ENCODE data around the gene BAIAP2L2.

Gene BAIAP2L2

GRCh38 chr22:38098410-38099249 lies 11.9 kb downstream of the BAIAP2L2 start:
- Mint-ChIP-seq H3K36me3 (peaks cover 9% of the 10 kb centered on the region), H3K4me3 (no peak overlapping the region), H3K27ac (no peak overlapping the region), H3K9me3 (no peaks in the 10 kb centered on the region), H3K27me3 (no peaks in the 10 kb centered on the region), H3K4me1 (peaks cover 3% of the 10 kb centered on the region)

- Mint-ChIP-seq H3K27me3 (no peaks in the 10 kb centered on the region), H3K36me3 (peaks cover 9% of the 10 kb centered on the region), H3K4me3 (no peak overlapping the region), H3K4me1 (no peaks in the 10 kb centered on the region), H3K27ac (no peak overlapping the region), H3K9me3 (no peaks in the 10 kb centered on the region)
Measured at GRCh38 chr22:38097557-38098409, 12.7 kb downstream of the BAIAP2L2 start.

GRCh38 chr22:38097058-38097457 lies 13.4 kb downstream of the BAIAP2L2 start:
- H3K9me3 Mint-ChIP-seq, result no peaks in the 10 kb centered on the region
- H3K4me1 Mint-ChIP-seq, result no peaks in the 10 kb centered on the region
- H3K27me3 Mint-ChIP-seq, result no peaks in the 10 kb centered on the region
- no peak overlapping the region for H3K27ac Mint-ChIP-seq
- peaks cover 9% of the 10 kb centered on the region for H3K36me3 Mint-ChIP-seq
- no peak overlapping the region for H3K4me3 Mint-ChIP-seq

GRCh38 chr22:38089474-38089851 lies 21.0 kb downstream of the BAIAP2L2 start:
- Mint-ChIP-seq H3K27ac (no peak overlapping the region), H3K9me3 (no peaks in the 10 kb centered on the region), H3K36me3 (peaks cover 4% of the 10 kb centered on the region), H3K27me3 (peaks cover 7% of the 10 kb centered on the region), H3K4me1 (no peaks in the 10 kb centered on the region), H3K4me3 (no peak overlapping the region)

DNA sequence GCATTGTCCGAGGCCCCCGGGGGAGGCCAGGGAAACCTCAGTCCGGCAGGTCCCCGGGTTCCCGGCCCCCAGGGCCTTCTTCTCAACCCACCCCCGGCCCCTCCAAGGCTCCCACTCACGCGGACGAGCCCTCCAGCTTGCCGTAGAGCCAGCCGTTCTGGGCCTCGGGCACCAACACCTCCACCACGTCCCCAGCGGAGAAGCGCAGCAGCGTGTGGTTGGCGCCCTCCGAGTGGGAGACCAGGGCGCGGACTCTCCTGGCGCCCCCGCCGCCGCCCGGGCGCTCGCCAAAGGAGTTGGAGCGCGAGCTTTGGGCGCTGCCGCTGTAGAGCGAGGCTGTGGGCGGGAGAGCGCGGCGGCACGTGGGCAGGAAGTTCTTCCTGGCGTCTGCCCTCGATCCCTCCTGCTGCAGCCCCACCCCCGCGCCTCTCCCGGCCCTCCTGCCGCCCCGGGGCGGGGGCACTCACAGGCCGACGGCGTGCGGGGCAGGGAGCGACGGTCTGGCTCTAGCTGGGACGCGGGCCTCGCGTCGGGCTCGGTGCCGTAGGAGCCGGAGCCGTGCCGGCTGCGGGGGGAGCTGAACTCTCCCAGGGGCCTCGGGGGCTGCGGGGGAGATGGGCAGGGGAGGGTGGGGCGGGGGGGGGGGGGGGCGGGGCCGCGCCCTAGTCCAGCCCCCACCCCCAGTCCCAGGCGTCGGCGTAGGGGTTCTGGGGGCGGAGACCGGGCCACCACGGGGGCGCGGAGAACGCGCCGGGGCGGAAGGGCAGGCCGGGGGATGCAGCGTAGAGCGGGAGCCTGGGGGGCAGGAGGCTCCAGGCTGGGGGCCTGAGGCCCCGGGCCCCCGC lies 21.6 kb downstream of the BAIAP2L2 start:
- peaks cover 7% of the 10 kb centered on the region for H3K27me3 Mint-ChIP-seq
- no peak overlapping the region for H3K4me3 Mint-ChIP-seq

DNA sequence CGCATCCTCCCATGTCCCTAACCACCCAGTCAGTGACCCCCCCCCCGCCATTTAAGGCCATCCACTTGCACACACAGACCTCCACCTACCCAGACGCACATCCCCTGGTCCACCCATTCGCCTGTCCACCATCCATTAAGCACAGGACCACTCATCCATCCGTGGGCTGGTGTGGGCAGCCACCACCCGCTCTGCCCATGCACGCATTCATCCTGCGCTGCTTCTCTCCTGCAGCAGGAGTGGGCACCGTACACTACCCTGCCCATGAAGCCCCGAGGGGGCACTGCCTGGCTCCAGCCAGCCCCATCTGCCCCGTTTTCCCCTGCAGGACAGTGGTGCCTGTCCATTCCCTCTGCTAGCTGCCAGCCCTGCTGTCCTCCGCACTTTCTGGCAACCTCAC lies 22.6 kb downstream of the BAIAP2L2 start:
- no peaks in the 10 kb centered on the region for H3K36me3 Mint-ChIP-seq
- H3K4me3 Mint-ChIP-seq, result no peak overlapping the region
- peaks cover 10% of the 10 kb centered on the region for H3K27me3 Mint-ChIP-seq
- H3K27ac Mint-ChIP-seq, result no peak overlapping the region
- H3K9me3 Mint-ChIP-seq, result no peaks in the 10 kb centered on the region
- H3K4me1 Mint-ChIP-seq, result no peaks in the 10 kb centered on the region

More for the DNA sequence above, 21.6 kb downstream of the BAIAP2L2 start:
- H3K9me3 Mint-ChIP-seq, result no peaks in the 10 kb centered on the region
- no peak overlapping the region for H3K27ac Mint-ChIP-seq
- peaks cover under 1% of the 10 kb centered on the region for H3K36me3 Mint-ChIP-seq
- H3K4me1 Mint-ChIP-seq, result no peaks in the 10 kb centered on the region

DNA sequence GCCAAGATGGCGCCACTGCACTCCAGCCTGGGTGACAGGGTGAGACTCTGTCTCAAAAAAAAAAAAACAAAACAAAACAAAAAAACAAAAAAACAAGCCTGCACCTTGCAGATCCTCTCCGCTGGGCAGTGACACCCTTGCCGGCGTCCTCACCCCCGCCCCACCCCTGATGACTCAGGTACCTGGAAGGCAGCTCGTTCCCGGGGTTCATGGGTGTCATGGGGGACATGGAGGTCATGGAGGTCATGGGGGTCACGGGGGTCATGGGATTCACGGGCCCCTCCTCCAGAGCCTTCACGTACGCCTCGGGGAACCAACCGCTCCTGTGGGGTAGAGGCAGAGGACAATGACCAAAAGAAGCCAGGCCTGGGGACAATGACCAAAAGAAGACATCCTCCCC lies 23.5 kb downstream of the BAIAP2L2 start:
- Mint-ChIP-seq H3K9me3 (no peaks in the 10 kb centered on the region), H3K4me1 (no peaks in the 10 kb centered on the region), H3K36me3 (no peaks in the 10 kb centered on the region), H3K27me3 (peaks cover 10% of the 10 kb centered on the region), H3K27ac (no peak overlapping the region), H3K4me3 (no peak overlapping the region)

GRCh38 chr22:38086001-38086845 lies 24.3 kb downstream of the BAIAP2L2 start:
- Mint-ChIP-seq H3K4me1 (no peaks in the 10 kb centered on the region), H3K27me3 (peaks cover 12% of the 10 kb centered on the region), H3K9me3 (no peaks in the 10 kb centered on the region), H3K27ac (no peak overlapping the region), H3K36me3 (no peaks in the 10 kb centered on the region), H3K4me3 (no peak overlapping the region)

DNA sequence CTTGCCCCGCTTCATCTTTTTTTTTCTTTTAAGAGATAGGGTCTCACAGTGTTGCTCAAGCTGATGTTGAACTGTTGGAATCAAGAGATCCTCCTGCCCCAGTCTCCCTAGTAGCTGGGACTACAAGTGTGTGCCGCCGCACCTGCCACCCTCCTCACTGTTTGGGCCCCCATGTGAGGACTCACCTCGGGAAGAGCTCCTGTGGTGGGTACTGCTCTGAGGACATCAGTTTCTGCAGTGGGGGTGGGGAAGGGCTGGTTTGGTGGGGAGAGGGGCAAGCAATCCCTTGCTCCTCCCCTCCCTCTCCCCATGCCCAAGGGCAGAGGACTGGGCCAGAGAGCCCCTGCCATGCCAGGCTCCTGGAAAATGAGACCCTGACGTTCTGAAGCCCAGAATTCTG lies 25.0 kb downstream of the BAIAP2L2 start:
- Mint-ChIP-seq H3K4me1 (no peaks in the 10 kb centered on the region), H3K36me3 (no peaks in the 10 kb centered on the region), H3K4me3 (no peak overlapping the region), H3K27ac (no peak overlapping the region), H3K9me3 (no peaks in the 10 kb centered on the region), H3K27me3 (peaks cover 10% of the 10 kb centered on the region)

- Mint-ChIP-seq H3K27me3 (peaks cover 9% of the 10 kb centered on the region), H3K4me3 (no peak overlapping the region), H3K27ac (no peak overlapping the region), H3K9me3 (no peaks in the 10 kb centered on the region), H3K4me1 (no peaks in the 10 kb centered on the region), H3K36me3 (no peaks in the 10 kb centered on the region)
Measured at GRCh38 chr22:38085056-38085455, 25.4 kb downstream of the BAIAP2L2 start.

- Mint-ChIP-seq H3K36me3 (no peaks in the 10 kb centered on the region), H3K27me3 (peaks cover 10% of the 10 kb centered on the region), H3K9me3 (no peaks in the 10 kb centered on the region), H3K27ac (no peak within 1 kb of the TSS), H3K4me3 (no peak within 1 kb of the TSS), H3K4me1 (no peaks in the 10 kb centered on the region)
Measured at GRCh38 chr22:38083931-38084631, 26.4 kb downstream of the BAIAP2L2 start, which contains the start of gene SLC16A8. Gene SLC16A8, minus strand, starts transcription at chr22:38084184. Its CDS starts 1,311 bp downstream, at chr22:38082873.

DNA sequence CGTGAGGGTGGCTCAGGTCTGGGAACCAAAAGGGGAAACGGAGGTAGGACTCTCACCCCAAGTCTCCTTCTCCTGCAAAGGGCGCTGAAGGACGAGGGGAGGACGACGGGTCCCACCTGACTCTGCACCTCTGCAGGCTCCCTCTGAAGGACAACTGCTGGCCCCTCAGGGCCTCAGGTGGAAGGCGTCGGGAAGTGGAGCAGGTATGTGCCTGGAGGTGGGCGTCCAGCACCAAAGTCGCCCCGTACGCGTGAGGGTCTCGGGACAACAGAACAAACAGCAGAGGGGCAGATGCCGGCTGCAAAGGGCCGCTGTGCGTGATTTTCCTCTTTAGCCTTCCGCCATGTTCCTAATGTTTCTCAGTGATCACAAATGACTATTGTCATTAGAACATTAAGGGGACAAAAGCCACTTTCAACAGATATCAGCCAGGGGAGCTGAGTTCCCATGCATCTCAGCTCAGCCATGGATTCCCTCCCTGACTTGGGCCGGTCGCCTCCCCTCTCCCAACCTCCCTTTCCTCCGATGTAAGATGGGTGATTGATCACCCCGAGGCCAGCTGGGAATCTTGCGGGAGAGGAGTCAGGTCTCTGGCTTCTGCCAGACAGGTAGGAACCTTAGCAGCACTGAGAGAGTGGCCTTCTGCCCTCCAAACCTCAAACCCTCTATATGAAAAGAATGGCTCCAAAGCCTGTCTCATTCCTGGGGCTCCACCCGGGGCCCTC lies 27.3 kb downstream of the BAIAP2L2 start:
- Mint-ChIP-seq H3K27me3 (peaks cover 10% of the 10 kb centered on the region), H3K4me1 (no peaks in the 10 kb centered on the region), H3K9me3 (no peaks in the 10 kb centered on the region), H3K4me3 (no peak overlapping the region), H3K36me3 (no peaks in the 10 kb centered on the region), H3K27ac (no peak overlapping the region)

DNA sequence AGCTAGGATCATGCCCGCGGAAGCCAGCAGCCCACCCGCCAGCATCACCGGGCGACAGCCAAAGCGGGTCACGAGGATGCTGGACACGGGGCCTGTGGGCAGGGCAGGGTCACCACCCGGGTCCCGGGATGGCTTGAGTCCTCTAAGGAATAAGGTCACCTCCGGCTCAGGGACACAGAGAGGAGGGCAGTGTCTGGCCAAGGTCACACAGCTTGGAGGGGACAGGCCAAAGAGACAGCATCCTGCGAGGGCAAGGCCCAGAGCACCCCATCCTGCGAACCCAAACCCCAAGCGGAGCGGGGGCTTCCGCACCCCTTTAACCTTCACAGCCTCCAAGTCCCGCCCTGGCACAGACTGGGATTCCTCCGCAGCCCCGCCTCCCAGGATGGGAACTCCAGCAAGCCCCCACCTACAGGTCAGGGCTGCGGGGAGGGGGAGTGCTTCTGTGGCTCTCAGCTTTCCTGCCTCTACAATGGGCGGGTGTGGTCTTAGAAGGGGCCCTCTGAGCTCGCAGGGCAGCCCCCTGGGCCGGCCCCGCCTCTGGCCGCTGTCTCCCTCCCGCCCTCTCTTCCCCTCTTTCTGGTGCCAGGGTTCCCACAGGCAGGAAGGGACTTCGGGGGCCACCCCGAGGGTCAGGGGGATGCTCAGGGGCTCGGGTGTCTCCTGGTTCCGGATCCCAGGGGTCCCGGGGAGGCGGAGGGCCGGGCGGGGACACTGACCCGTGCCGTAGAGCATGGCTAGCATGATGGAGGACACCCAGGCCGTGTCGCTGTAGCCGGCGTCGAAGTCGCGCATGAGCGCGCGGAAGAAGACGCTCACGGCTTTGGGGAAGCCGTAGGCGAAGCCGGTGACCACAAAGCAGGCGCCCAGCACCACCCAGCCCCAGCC lies 28.3 kb downstream of the BAIAP2L2 start:
- no peaks in the 10 kb centered on the region for H3K36me3 Mint-ChIP-seq
- no peak overlapping the region for H3K4me3 Mint-ChIP-seq
- no peaks in the 10 kb centered on the region for H3K4me1 Mint-ChIP-seq

More for the DNA sequence above, 28.3 kb downstream of the BAIAP2L2 start:
- H3K27me3 Mint-ChIP-seq, result peaks cover 10% of the 10 kb centered on the region
- no peak overlapping the region for H3K27ac Mint-ChIP-seq
- no peaks in the 10 kb centered on the region for H3K9me3 Mint-ChIP-seq

Measured in activated naive CD4-positive, alpha-beta T cell treated with anti-CD3 and anti-CD28 coated beads, Interleukin-2, amount 50 U/mL, for 24 hours (primary cell).